ENCODE results near the gene N4BP3.

N4BP3 gene

GRCh38 chr5:178141550-178141949, 28.2 kb downstream of the N4BP3 start:
- whole genome bisulfite sequencing (ENCODE audit: extremely low coverage, insufficient coverage, low lambda C conversion rate): no CpG with 5 or more reads among the region's 4 CpGs
- no peaks in the 10 kb centered on the region for H3K27me3 ChIP-seq (ENCODE audit: insufficient read depth, low read length, poor library complexity)
- H3K27ac ChIP-seq (ENCODE audit: low read depth, low read length): no peak overlapping the region
- H3K18ac ChIP-seq (ENCODE audit: low read length): no peak overlapping the region
- no peak overlapping the region for H3K4me2 ChIP-seq (ENCODE audit: low read length)
- no peak overlapping the region for H3K56ac ChIP-seq (ENCODE audit: low read length)
- H4K8ac ChIP-seq (ENCODE audit: low read depth, low read length): no peak overlapping the region
- no peak overlapping the region for H3K9ac ChIP-seq (ENCODE audit: low read length)
- H3K4me3 ChIP-seq (ENCODE audit: low read length): no peak overlapping the region
- H2AK5ac ChIP-seq (ENCODE audit: low read length): no peak overlapping the region
- no peak overlapping the region for H3K23ac ChIP-seq (ENCODE audit: low read length)
- H2BK15ac ChIP-seq (replicated peaks; ENCODE audit: low read depth): no peak overlapping the region
- no peak overlapping the region for H4K5ac ChIP-seq (ENCODE audit: low read length)
- H3K79me1 ChIP-seq (ENCODE audit: low read length): no peaks in the 10 kb centered on the region
- no peak overlapping the region for H2BK5ac ChIP-seq (ENCODE audit: low read length)
- no peaks in the 10 kb centered on the region for H3K4me1 ChIP-seq (ENCODE audit: control insufficient read depth, low read depth, low read length)
- no peak overlapping the region for H3K4ac ChIP-seq (ENCODE audit: low read depth, low read length)
- H3K79me2 ChIP-seq (ENCODE audit: control insufficient read depth, insufficient read depth, low read length): no peaks in the 10 kb centered on the region
- peaks cover 8% of the 10 kb centered on the region for H3K36me3 ChIP-seq (ENCODE audit: control insufficient read depth, insufficient read depth, low read length)
- no peak overlapping the region for H2BK120ac ChIP-seq (ENCODE audit: low read depth, low read length)
- no peak for DNase-seq

GRCh38 chr5:178142642-178143041, 29.3 kb downstream of the N4BP3 start:
- Histone ChIP-seq H3K18ac (ENCODE audit: low read length) (no peak overlapping the region), H3K9ac (ENCODE audit: low read length) (no peak overlapping the region), H3K23ac (ENCODE audit: low read length) (no peak overlapping the region), H3K36me3 (ENCODE audit: control insufficient read depth, insufficient read depth, low read length) (peaks cover 17% of the 10 kb centered on the region), H3K4me2 (ENCODE audit: low read length) (no peak overlapping the region), H3K27me3 (ENCODE audit: insufficient read depth, low read length, poor library complexity) (no peaks in the 10 kb centered on the region), H3K27ac (ENCODE audit: low read depth, low read length) (no peak overlapping the region), H3K79me1 (ENCODE audit: low read length) (peaks cover 2% of the 10 kb centered on the region), H3K56ac (ENCODE audit: low read length) (no peak overlapping the region), H3K79me2 (ENCODE audit: control insufficient read depth, insufficient read depth, low read length) (no peaks in the 10 kb centered on the region), H4K8ac (ENCODE audit: low read depth, low read length) (no peak overlapping the region), H2BK5ac (ENCODE audit: low read length) (no peak overlapping the region), H3K4me3 (ENCODE audit: low read length) (no peak overlapping the region), H3K4ac (ENCODE audit: low read depth, low read length) (no peak overlapping the region), H4K5ac (ENCODE audit: low read length) (no peak overlapping the region), H2BK15ac (replicated peaks; ENCODE audit: low read depth) (no peak overlapping the region), H2BK120ac (ENCODE audit: low read depth, low read length) (no peak overlapping the region), H3K4me1 (ENCODE audit: control insufficient read depth, low read depth, low read length) (no peaks in the 10 kb centered on the region), H2AK5ac (ENCODE audit: low read length) (no peak overlapping the region)
- DNase-seq: no peak
- no CpG with 5 or more reads among the region's 20 CpGs for WGBS (ENCODE audit: extremely low coverage, insufficient coverage, low lambda C conversion rate)

- WGBS (ENCODE audit: extremely low coverage, insufficient coverage, low lambda C conversion rate): no CpG with 5 or more reads among the region's 6 CpGs
- Histone ChIP-seq H3K79me1 (ENCODE audit: low read length) (peaks cover 2% of the 10 kb centered on the region), H4K8ac (ENCODE audit: low read depth, low read length) (no peak overlapping the region), H3K56ac (ENCODE audit: low read length) (no peak overlapping the region), H3K18ac (ENCODE audit: low read length) (no peak overlapping the region), H3K4me2 (ENCODE audit: low read length) (no peak overlapping the region), H4K5ac (ENCODE audit: low read length) (no peak overlapping the region), H2BK5ac (ENCODE audit: low read length) (no peak overlapping the region), H2BK120ac (ENCODE audit: low read depth, low read length) (no peak overlapping the region), H3K36me3 (ENCODE audit: control insufficient read depth, insufficient read depth, low read length) (peaks cover 20% of the 10 kb centered on the region), H3K27ac (ENCODE audit: low read depth, low read length) (no peak overlapping the region), H3K9ac (ENCODE audit: low read length) (no peak overlapping the region), H3K79me2 (ENCODE audit: control insufficient read depth, insufficient read depth, low read length) (no peaks in the 10 kb centered on the region), H3K23ac (ENCODE audit: low read length) (no peak overlapping the region), H3K27me3 (ENCODE audit: insufficient read depth, low read length, poor library complexity) (no peaks in the 10 kb centered on the region), H3K4me1 (ENCODE audit: control insufficient read depth, low read depth, low read length) (no peaks in the 10 kb centered on the region), H3K4me3 (ENCODE audit: low read length) (no peak overlapping the region), H2AK5ac (ENCODE audit: low read length) (no peak overlapping the region), H2BK15ac (replicated peaks; ENCODE audit: low read depth) (no peak overlapping the region), H3K4ac (ENCODE audit: low read depth, low read length) (no peak overlapping the region)
- DNase-seq: no peak
Observed at GRCh38 chr5:178143246-178143645, 29.9 kb downstream of the N4BP3 start.

- no peak overlapping the region for H3K4ac ChIP-seq (ENCODE audit: low read depth, low read length)
- peaks cover 2% of the 10 kb centered on the region for H3K79me1 ChIP-seq (ENCODE audit: low read length)
- no peak overlapping the region for H2AK5ac ChIP-seq (ENCODE audit: low read length)
- no peak overlapping the region for H4K5ac ChIP-seq (ENCODE audit: low read length)
- WGBS (ENCODE audit: extremely low coverage, insufficient coverage, low lambda C conversion rate): no CpG with 5 or more reads among the region's 10 CpGs
- no peaks in the 10 kb centered on the region for H3K79me2 ChIP-seq (ENCODE audit: control insufficient read depth, insufficient read depth, low read length)
- no peaks in the 10 kb centered on the region for H3K4me1 ChIP-seq (ENCODE audit: control insufficient read depth, low read depth, low read length)
- H2BK15ac ChIP-seq (replicated peaks; ENCODE audit: low read depth): no peak overlapping the region
- H4K8ac ChIP-seq (ENCODE audit: low read depth, low read length): no peak overlapping the region
- H3K56ac ChIP-seq (ENCODE audit: low read length): no peak overlapping the region
- no peak overlapping the region for H2BK120ac ChIP-seq (ENCODE audit: low read depth, low read length)
- no peak overlapping the region for H3K23ac ChIP-seq (ENCODE audit: low read length)
- H3K9ac ChIP-seq (ENCODE audit: low read length): no peak overlapping the region
- H3K36me3 ChIP-seq (ENCODE audit: control insufficient read depth, insufficient read depth, low read length): peaks cover 20% of the 10 kb centered on the region
- no peak overlapping the region for H3K18ac ChIP-seq (ENCODE audit: low read length)
- H3K4me3 ChIP-seq (ENCODE audit: low read length): no peak overlapping the region
- H3K27me3 ChIP-seq (ENCODE audit: insufficient read depth, low read length, poor library complexity): no peaks in the 10 kb centered on the region
- no peak overlapping the region for H3K27ac ChIP-seq (ENCODE audit: low read depth, low read length)
- no peak for DNase-seq
- H2BK5ac ChIP-seq (ENCODE audit: low read length): no peak overlapping the region
- H3K4me2 ChIP-seq (ENCODE audit: low read length): no peak overlapping the region
Observed at GRCh38 chr5:178143901-178144300, 30.6 kb downstream of the N4BP3 start.

- Histone ChIP-seq H3K18ac (ENCODE audit: low read length) (no peak overlapping the region), H3K4ac (ENCODE audit: low read depth, low read length) (no peak overlapping the region), H2AK5ac (ENCODE audit: low read length) (no peak overlapping the region), H3K4me2 (ENCODE audit: low read length) (no peak overlapping the region), H3K27me3 (ENCODE audit: insufficient read depth, low read length, poor library complexity) (no peaks in the 10 kb centered on the region), H3K56ac (ENCODE audit: low read length) (no peak overlapping the region), H3K79me2 (ENCODE audit: control insufficient read depth, insufficient read depth, low read length) (no peaks in the 10 kb centered on the region), H4K8ac (ENCODE audit: low read depth, low read length) (no peak overlapping the region), H3K9ac (ENCODE audit: low read length) (no peak overlapping the region), H3K4me1 (ENCODE audit: control insufficient read depth, low read depth, low read length) (no peaks in the 10 kb centered on the region), H3K27ac (ENCODE audit: low read depth, low read length) (no peak overlapping the region), H2BK15ac (replicated peaks; ENCODE audit: low read depth) (no peak overlapping the region), H3K23ac (ENCODE audit: low read length) (no peak overlapping the region), H4K5ac (ENCODE audit: low read length) (no peak overlapping the region), H2BK120ac (ENCODE audit: low read depth, low read length) (no peak overlapping the region), H3K79me1 (ENCODE audit: low read length) (peaks cover 2% of the 10 kb centered on the region), H3K4me3 (ENCODE audit: low read length) (no peak overlapping the region), H2BK5ac (ENCODE audit: low read length) (no peak overlapping the region), H3K36me3 (ENCODE audit: control insufficient read depth, insufficient read depth, low read length) (peaks cover 27% of the 10 kb centered on the region)
- WGBS (ENCODE audit: extremely low coverage, insufficient coverage, low lambda C conversion rate): no CpG with 5 or more reads among the region's 14 CpGs
- peak; percentile 89 for DNase-seq
Observed at GRCh38 chr5:178145965-178146820, 32.9 kb downstream of the N4BP3 start.

- DNase-seq: no peak
- H3K23ac ChIP-seq (ENCODE audit: low read length): no peak overlapping the region
- no peak overlapping the region for H3K18ac ChIP-seq (ENCODE audit: low read length)
- H3K4me3 ChIP-seq (ENCODE audit: low read length): no peak overlapping the region
- H4K8ac ChIP-seq (ENCODE audit: low read depth, low read length): no peak overlapping the region
- no peaks in the 10 kb centered on the region for H3K79me2 ChIP-seq (ENCODE audit: control insufficient read depth, insufficient read depth, low read length)
- peaks cover 2% of the 10 kb centered on the region for H3K79me1 ChIP-seq (ENCODE audit: low read length)
- H3K27me3 ChIP-seq (ENCODE audit: insufficient read depth, low read length, poor library complexity): no peaks in the 10 kb centered on the region
- no peak overlapping the region for H3K56ac ChIP-seq (ENCODE audit: low read length)
- H3K4me1 ChIP-seq (ENCODE audit: control insufficient read depth, low read depth, low read length): no peaks in the 10 kb centered on the region
- no peak overlapping the region for H3K4me2 ChIP-seq (ENCODE audit: low read length)
- H2AK5ac ChIP-seq (ENCODE audit: low read length): no peak overlapping the region
- WGBS (ENCODE audit: extremely low coverage, insufficient coverage, low lambda C conversion rate): no CpG with 5 or more reads among the region's 15 CpGs
- no peak overlapping the region for H3K4ac ChIP-seq (ENCODE audit: low read depth, low read length)
- H2BK15ac ChIP-seq (replicated peaks; ENCODE audit: low read depth): no peak overlapping the region
- H3K27ac ChIP-seq (ENCODE audit: low read depth, low read length): no peak overlapping the region
- no peak overlapping the region for H2BK120ac ChIP-seq (ENCODE audit: low read depth, low read length)
- peaks cover 27% of the 10 kb centered on the region for H3K36me3 ChIP-seq (ENCODE audit: control insufficient read depth, insufficient read depth, low read length)
- H3K9ac ChIP-seq (ENCODE audit: low read length): no peak overlapping the region
- no peak overlapping the region for H2BK5ac ChIP-seq (ENCODE audit: low read length)
- no peak overlapping the region for H4K5ac ChIP-seq (ENCODE audit: low read length)
Observed at GRCh38 chr5:178147406-178147805, 34.1 kb downstream of the N4BP3 start.

All from mesendoderm (in vitro differentiated cells).